Thoracic aorta (tissue), 2 donors: ENCODE results near the gene OS9. TPM values are rescaled to one million over a fixed set of nuclear protein-coding genes. Genes with fewer than 3 reads are reported as not detected.

Source experiments
- ATAC-seq: fragments of 150-250 bp; one replicate; pipeline ENCODE4 v1.8.0; 2017; ENCODE audit warnings: low read depth; ENCODE audit not compliant: insufficient number of reproducible peaks, low FRiP score
- DNase-seq: peaks from one replicate; pipeline ENCODE4 v3.0.0-alpha.2; 2020; ENCODE audit warnings: low spot score
- H3K27ac ChIP-seq, 2 donors: fragments of 200-600 bp; sonication (generic); 1 replicate in 1 of 2; 2 replicates in 1 of 2; pipeline ENCODE4 v1.5.1; 2016; ENCODE audit warnings: mild to moderate bottlenecking in 2 of 2, moderate library complexity in 2 of 2
- H3K27me3 ChIP-seq: fragments of 200-600 bp; sonication (generic); replicated peaks from 2 replicates; pipeline ENCODE4 v1.6.0; 2016; ENCODE audit warnings: mild to moderate bottlenecking; ENCODE audit not compliant: insufficient read depth
- H3K36me3 ChIP-seq: fragments of 200-600 bp; sonication (generic); one replicate; pipeline ENCODE4 v1.5.1; 2016
- H3K4me1 ChIP-seq, 2 donors: fragments of 200-600 bp; sonication (generic); 1 replicate in 1 of 2; 2 replicates in 1 of 2; pipeline versions ENCODE4 v1.5.1 to v1.6.0; 2016; ENCODE audit warnings: low read depth in 2 of 2, mild to moderate bottlenecking in 1 of 2; ENCODE audit not compliant: control insufficient read depth in 1 of 2
- H3K4me3 ChIP-seq: fragments of 200-600 bp; sonication (generic); 2 replicates; pipeline ENCODE4 v1.5.1; 2016; ENCODE audit warnings: mild to moderate bottlenecking
- H3K9me3 ChIP-seq: fragments of 200-600 bp; sonication (generic); 2 replicates; pipeline ENCODE4 v1.5.1; 2016
- total RNA-seq, 2 donors: library from RNA; depleted of rRNA; stranded (reverse); fragments of >200 nt; gene quantifications; one replicate each; pipeline versions ENCODE4 v1.1.0 to v1.2.3, GENCODE V29; 2016
- TF ChIP-seq, protein P1 (sequence below): fragments of 200-600 bp; sonication (generic); IDR thresholded peaks from one replicate; pipeline ENCODE4 v1.5.1; 2019; ENCODE audit warnings: antibody characterized with exemption

The OS9 gene
- total RNA-seq, 2 donors from 2014 or later: 253 to 381 TPM

DNA sequence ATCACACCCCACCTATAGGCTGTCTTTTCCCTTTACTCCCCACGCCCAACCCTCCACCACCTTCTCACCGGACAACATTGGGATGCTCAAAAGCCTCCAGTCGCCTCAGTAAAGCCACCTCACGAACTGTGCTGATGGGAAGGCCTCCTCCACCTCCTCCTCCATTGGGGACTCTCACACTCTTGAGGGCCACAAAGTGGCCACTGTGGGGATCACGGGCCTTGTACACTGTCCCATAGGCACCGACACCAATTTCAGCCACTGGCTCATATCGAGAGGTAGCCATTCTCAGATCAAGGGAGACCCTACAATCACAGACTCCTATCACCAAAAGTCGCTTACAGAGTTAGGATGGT is 57.5 kb downstream of the OS9 start:
- H3K27me3 ChIP-seq: no peaks in the 10 kb centered on the region
- peaks cover 24 to 30% of the 10 kb centered on the region in 2 donors for H3K4me1 ChIP-seq
- peak overlapping the region; percentile 90 for H3K4me3 ChIP-seq
- no peaks in the 10 kb centered on the region for H3K9me3 ChIP-seq
- peaks cover 21% of the 10 kb centered on the region for H3K36me3 ChIP-seq
- no peak for DNase-seq
- no peak for ATAC-seq
- H3K27ac ChIP-seq: peak overlapping the region; percentile 83 to 86
- TF ChIP-seq, protein P1, sequence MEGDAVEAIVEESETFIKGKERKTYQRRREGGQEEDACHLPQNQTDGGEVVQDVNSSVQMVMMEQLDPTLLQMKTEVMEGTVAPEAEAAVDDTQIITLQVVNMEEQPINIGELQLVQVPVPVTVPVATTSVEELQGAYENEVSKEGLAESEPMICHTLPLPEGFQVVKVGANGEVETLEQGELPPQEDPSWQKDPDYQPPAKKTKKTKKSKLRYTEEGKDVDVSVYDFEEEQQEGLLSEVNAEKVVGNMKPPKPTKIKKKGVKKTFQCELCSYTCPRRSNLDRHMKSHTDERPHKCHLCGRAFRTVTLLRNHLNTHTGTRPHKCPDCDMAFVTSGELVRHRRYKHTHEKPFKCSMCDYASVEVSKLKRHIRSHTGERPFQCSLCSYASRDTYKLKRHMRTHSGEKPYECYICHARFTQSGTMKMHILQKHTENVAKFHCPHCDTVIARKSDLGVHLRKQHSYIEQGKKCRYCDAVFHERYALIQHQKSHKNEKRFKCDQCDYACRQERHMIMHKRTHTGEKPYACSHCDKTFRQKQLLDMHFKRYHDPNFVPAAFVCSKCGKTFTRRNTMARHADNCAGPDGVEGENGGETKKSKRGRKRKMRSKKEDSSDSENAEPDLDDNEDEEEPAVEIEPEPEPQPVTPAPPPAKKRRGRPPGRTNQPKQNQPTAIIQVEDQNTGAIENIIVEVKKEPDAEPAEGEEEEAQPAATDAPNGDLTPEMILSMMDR: no peak

DNA sequence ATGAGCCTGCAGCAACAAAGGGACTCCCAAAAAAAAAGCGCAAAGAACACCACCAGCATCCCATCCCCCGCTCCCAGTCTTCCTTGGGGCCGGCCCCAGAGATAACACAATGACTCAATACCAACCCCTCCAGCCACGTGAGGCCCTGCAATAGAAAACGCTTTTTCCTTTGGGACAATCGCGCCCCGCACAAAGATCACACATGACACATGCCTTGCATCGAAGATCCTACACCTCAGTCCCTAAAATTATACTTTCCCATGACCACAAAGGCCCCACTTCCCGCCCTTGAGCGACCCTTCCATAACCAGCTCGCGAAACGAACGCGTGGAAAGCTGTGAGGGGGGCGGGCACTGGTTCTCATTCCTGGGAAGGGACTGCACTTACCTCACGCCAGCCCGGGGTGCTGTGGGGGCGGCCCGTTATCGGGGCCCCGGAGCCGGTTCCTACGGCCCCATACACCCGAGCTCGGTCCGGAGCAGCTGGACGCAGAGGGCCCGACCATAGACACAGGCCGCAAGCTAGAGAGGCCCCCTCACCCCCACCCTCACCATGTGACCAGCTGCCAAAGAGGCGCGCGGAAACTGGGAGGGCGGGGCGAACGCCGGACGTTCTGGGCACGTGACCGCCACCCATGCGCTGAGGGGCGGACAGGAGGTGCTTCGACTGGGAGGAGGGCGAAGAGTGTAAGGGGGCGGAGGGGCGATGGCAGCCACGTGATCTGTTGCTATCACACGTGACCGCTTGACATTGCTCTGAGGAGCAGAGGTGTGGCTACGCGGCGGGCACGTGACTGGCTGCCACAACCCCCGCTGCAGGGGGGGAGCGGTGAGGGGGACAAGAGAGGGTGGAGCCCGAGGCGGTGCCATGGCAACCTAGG is 58.1 kb downstream of the OS9 start, which contains the start of gene CDK4:
Gene CDK4 (minus strand): TSS at position 523 of the 880 bp plus-strand sequence. CDS start 593 bp downstream, outside the sequence.
- peaks cover 25 to 33% of the 10 kb centered on the region in 2 donors for H3K4me1 ChIP-seq
- H3K9me3 ChIP-seq: no peaks in the 10 kb centered on the region
- peak within 1 kb of the TSS; percentile 83 to 86 for H3K27ac ChIP-seq
- ATAC-seq: peak; percentile 92
- no peaks in the 10 kb centered on the region for H3K27me3 ChIP-seq
- TF ChIP-seq, protein P1: no peak
- peak; percentile 98 for DNase-seq
- H3K4me3 ChIP-seq: peak within 1 kb of the TSS; percentile 90
- H3K36me3 ChIP-seq: peaks cover 19% of the 10 kb centered on the region

DNA sequence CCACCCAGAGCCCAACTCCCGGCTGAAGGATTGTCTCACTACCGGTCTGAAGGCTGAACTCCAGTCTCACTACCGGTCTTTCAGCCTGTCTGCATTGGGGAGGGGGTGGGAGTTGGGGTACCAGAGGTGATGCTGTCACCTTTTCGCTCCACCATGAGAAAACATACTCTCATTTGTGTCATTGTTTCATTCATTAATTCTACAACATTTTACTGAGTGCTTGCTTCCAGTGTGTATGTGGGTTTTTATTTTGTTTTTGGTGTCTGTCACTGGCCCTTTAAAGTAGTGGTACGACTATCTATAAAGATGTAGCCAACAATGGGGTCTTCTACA is 58.7 kb downstream of the OS9 start:
- Histone ChIP-seq H3K4me3 (peak overlapping the region; percentile 90), H3K4me1 (peaks cover 25 to 33% of the 10 kb centered on the region in 2 donors), H3K27ac (peak overlapping the region in 1 of 2 donors; percentile 50), H3K9me3 (no peaks in the 10 kb centered on the region), H3K36me3 (peaks cover 14% of the 10 kb centered on the region), H3K27me3 (no peaks in the 10 kb centered on the region)
- DNase-seq (no peak), ATAC-seq (no peak)
- TF ChIP-seq, protein P1: no peak

DNA sequence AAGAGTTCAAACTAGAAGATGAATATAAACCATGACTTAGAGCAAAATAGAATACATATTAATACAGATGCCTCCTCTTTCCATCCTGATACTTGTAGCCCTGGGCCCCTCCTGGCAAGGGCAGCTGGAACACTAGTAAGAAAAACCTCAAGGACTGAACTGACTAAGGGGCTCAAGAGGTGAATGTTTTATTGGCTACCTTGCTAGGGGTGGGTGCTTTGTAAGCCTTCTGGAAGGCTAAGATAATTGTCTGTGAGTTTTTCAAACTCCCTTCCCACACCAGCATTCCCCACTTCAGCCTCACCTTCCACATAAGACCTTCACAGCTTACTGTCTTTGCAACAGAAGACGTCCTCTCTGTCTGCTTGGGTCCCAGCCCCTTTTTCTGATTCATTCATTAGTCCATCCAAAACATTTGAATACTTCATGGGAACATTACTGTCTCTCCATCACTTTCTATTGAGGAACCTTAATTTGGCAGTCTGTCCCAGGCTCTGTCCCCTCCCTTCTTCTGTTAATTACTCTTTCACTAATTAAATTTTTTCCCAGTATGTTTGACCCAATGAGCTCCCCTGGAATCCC is 59.9 kb downstream of the OS9 start:
- no peaks in the 10 kb centered on the region for H3K27me3 ChIP-seq
- TF ChIP-seq, protein P1: no peak
- DNase-seq (no peak), ATAC-seq (no peak)
- peaks cover 16% of the 10 kb centered on the region for H3K36me3 ChIP-seq
- H3K4me1 ChIP-seq: peaks cover 25 to 33% of the 10 kb centered on the region in 2 donors
- peak overlapping the region; percentile 81 for H3K4me3 ChIP-seq
- H3K9me3 ChIP-seq: no peaks in the 10 kb centered on the region
- H3K27ac ChIP-seq: no peak overlapping the region

DNA sequence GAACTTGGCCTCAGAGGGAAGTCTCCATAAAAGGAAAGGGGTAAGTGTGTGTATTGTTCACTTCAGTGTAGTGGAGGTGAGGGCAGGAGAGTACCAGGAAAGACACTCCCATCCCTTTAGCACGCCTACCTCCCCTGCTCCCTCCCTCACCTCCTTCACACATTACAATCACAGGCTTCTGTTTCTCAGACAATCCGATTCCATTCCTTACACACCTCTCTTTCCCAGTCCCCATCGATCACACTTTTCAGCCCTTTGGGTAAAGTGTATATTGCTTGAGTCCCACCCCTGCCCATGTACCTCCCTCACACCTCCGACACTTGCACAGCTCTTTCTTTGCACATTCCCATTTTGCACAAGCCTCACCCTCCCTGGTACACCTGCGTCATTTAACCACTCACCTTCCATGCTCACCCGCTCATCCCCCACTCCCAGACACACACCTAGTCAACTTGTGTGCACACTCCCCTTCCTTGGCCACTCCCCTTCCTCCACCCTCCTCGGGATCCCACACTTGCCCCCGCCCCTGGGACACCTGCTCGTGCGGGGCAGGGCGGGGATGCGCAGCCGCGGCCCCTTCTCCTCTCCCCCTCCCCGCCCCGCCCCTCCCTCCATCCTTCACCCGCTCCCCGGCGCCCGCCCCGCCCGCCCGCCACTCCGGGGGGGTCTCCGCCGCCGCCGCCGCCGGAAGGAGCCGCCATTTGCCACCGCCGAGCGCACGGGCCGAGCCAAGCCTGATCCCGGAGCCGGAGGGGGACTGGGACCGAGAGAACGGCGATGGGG is 60.7 kb downstream of the OS9 start, which contains the start of gene MARCHF9:
Gene MARCHF9 (plus strand): TSS at position 693 of the 783 bp plus-strand sequence. CDS start 426 bp downstream, outside the sequence.
- peaks cover 25 to 33% of the 10 kb centered on the region in 2 donors for H3K4me1 ChIP-seq
- DNase-seq: no peak
- peak within 1 kb of the TSS; percentile 81 for H3K4me3 ChIP-seq
- ATAC-seq: no peak
- no peaks in the 10 kb centered on the region for H3K27me3 ChIP-seq
- no peaks in the 10 kb centered on the region for H3K9me3 ChIP-seq
- H3K36me3 ChIP-seq: peaks cover 14% of the 10 kb centered on the region
- H3K27ac ChIP-seq: no peak within 1 kb of the TSS
- TF ChIP-seq, protein P1: no peak
